DMS153 treated with DMSO at 0.1 percent for 48 hours (cell line): ENCODE results near the gene ADAMTS19.
"Not testable (repeated sequence)": the region's sequence is repeated elsewhere in the genome, so short reads cannot be mapped to it uniquely, and the experiment has no call there.

Source experiments
- DNase-seq: peaks from one replicate; lab custom pipeline; 2025; ENCODE audit not compliant: unreplicated experiment; lab: John Stamatoyannopoulos, UW

Gene ADAMTS19, protein sequence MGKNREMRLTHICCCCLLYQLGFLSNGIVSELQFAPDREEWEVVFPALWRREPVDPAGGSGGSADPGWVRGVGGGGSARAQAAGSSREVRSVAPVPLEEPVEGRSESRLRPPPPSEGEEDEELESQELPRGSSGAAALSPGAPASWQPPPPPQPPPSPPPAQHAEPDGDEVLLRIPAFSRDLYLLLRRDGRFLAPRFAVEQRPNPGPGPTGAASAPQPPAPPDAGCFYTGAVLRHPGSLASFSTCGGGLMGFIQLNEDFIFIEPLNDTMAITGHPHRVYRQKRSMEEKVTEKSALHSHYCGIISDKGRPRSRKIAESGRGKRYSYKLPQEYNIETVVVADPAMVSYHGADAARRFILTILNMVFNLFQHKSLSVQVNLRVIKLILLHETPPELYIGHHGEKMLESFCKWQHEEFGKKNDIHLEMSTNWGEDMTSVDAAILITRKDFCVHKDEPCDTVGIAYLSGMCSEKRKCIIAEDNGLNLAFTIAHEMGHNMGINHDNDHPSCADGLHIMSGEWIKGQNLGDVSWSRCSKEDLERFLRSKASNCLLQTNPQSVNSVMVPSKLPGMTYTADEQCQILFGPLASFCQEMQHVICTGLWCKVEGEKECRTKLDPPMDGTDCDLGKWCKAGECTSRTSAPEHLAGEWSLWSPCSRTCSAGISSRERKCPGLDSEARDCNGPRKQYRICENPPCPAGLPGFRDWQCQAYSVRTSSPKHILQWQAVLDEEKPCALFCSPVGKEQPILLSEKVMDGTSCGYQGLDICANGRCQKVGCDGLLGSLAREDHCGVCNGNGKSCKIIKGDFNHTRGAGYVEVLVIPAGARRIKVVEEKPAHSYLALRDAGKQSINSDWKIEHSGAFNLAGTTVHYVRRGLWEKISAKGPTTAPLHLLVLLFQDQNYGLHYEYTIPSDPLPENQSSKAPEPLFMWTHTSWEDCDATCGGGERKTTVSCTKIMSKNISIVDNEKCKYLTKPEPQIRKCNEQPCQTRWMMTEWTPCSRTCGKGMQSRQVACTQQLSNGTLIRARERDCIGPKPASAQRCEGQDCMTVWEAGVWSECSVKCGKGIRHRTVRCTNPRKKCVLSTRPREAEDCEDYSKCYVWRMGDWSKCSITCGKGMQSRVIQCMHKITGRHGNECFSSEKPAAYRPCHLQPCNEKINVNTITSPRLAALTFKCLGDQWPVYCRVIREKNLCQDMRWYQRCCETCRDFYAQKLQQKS

DNA sequence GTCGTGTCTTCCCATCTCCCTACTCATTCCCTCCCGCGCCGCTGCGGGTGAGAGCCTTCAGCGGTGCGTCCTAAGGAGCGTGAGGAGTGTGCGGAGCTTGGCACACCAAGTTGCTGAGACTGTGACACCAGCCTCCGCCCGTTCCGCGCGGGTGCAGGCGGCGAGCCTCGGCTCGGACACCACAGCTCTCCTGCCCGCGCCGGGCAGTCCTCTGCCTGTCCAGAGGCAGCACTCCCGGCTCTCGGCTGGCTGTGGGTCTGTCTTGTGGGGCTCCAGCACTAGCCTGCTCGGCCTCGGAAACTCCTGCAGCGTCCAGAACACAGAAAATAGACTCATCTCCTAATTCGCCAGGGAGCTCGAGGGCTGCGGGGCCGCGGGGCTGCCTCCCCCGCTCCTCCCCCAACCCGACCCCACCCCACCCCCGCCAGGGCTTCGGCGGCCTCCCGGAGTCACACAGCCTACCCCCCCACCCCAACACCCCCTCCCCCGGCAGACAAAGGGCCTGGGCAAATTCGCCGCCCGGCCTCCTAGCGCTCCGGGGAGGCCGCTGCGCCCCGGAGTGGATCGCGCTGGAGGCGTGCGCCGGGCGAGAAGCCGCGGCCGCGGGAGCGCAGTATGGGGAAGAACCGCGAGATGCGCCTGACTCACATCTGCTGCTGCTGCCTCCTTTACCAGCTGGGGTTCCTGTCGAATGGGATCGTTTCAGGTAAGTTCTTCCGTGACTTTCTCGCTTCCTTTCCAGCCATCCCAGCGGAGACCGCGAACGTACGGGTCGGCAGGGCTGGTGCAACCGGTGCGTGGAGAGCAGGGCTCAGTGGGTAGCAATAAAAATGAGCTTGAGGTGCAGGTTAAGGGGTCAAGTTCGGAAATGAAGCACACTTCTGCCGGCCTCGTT is at the start of gene ADAMTS19:
Gene ADAMTS19 (plus strand): TSS at position 522 of the 895 bp plus-strand sequence. CDS start 94 bp downstream, at position 616.
- no peak for DNase-seq

DNA sequence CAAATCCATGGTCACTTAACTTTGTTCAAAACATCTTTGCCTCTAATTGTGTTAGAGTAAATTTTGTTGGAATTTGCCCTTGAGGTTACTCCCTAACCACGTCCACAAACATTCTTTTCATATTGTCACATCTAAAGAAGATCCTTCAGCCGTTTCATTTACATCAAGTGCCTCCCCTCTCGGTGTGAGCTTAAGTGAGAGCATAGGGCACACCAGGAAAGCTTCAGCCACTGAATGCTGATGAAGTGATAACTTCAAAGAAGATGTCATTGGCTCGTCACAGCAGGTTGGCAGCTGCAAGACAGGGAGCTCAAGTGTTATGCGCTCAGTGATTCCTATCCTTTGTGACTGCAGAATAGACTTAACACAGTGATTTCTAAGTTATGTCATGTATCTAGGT is 49.6 kb upstream of the ADAMTS19 start:
- DNase-seq, result no peak

GRCh38 chr5:129412721-129413120 is 47.4 kb upstream of the ADAMTS19 start:
- no peak for DNase-seq

DNA sequence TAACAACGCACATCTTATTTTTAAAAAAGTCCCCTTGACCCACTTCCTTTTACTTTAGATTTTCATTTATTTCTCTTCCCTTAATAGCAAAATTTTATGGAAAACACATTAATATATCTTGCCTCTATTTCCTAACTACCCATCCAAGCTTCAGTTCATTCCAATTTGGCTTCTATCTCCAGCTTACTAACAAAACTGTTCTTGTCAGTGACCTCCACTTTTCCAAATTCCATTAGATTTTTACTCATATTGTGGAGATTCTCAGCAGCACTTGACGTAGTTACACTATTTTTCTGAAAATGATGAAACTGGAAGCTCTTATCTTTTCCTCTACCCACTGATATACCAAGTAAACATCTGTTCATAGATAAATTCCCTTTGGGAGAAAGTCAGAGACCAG is 46.5 kb upstream of the ADAMTS19 start:
- no peak for DNase-seq

DNA sequence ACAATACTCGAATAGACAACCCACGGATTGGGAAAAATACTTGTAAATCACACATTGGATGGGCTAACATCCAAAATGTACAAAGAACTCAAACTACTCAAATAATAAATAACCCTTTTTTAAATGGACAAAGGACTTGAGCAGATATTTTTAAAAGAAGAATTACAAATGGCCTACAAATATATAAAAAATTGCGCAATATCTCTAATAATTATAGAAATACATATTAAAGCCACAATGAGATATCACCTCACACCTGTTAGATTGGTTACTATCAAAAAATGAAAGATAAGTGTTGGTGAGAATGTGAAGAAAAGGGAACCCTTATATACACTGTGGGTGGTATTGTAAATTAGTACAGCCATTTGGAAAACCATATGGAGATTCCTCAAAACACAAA is 40.8 kb upstream of the ADAMTS19 start:
- DNase-seq, result no peak

DNA sequence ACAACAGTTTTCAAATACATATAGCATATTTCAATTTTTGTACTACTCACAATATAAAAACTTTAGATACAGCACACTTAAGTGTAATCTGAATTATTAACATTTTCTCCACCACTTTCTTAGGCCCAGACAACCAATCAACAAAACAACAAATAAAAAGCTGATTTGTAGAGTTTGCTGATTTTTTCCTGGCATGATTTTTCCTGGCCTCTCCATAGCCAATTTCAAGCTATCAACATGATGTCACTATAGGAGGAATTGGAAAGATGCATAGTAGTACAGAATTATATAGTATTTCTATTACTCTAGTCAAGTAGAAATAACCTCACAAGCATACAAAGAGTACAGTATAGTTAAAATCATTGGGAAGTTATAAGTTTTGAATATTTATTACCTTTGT is 35.1 kb upstream of the ADAMTS19 start:
- DNase-seq, result no peak

GRCh38 chr5:129426071-129426470 is 34.0 kb upstream of the ADAMTS19 start:
- DNase-seq, result no peak

- not testable (repeated sequence) for DNase-seq
Measured at GRCh38 chr5:129428636-129429035, 31.5 kb upstream of the ADAMTS19 start.

- no peak for DNase-seq
Measured at GRCh38 chr5:129431406-129431805, 28.7 kb upstream of the ADAMTS19 start.

DNA sequence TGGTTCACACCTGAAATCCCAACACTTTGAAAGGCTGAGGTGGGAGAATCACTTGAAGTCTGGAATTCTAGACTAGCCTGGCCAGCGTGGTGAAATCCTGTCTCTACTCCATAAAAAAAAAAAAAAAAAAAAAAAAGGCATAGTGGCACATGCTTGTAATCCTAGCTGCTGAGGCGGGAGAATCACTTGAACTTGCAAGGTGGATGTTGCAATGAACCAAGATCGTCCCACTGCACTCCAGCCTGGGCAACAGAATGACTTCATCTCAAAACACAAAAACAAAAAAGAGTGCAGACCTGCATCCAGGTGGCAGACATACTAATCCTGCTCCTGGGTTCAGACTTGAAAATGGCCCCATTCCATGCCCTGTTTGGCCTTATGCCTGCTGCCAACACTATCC is 21.8 kb upstream of the ADAMTS19 start:
- DNase-seq, result no peak

GRCh38 chr5:129440424-129440823 is 19.7 kb upstream of the ADAMTS19 start:
- DNase-seq, result no peak

DNA sequence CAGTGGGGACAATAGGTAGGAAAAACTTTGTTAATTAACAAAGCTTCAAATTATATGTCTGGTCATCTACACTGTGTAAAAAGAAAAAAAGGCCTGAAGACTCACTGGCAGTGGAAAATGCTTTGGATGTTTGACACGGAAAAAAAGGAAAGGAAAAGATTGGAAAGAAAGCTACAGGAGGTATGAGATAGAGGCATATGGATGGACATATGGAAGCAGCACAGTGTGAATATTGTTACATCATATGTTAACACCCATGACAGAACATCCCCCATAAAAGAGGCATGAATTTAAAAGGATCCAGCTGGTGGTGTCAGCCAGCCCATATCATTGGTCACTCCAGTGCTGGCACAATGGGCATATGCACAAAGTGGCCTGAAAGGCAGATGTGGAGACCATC is 19.0 kb upstream of the ADAMTS19 start:
- DNase-seq, result no peak

- DNase-seq, result no peak
Measured at GRCh38 chr5:129445379-129445778, 14.7 kb upstream of the ADAMTS19 start.

- DNase-seq, result no peak
Measured at GRCh38 chr5:129447968-129448367, 12.1 kb upstream of the ADAMTS19 start.

- no peak for DNase-seq
Measured at GRCh38 chr5:129448654-129449053, 11.4 kb upstream of the ADAMTS19 start.

DNA sequence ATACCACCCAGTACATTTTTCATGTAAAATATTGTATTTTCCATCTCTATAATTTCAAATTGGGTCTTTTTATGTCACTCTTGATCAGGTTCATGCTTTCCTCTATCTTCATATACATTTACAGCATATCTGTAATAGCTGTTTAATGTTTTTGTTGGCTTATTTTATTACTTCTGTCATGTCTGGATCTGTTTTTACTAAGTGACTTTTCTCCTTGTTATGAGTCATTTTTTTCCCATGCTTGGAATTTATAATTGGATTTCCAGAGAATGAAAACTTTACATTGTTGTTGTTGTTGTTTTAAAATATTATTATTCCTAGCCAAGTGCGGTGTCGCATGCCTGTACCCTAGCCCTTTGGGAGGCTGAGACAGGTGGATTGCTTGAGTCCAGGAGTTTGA is 5.6 kb upstream of the ADAMTS19 start:
- no peak for DNase-seq

DNA sequence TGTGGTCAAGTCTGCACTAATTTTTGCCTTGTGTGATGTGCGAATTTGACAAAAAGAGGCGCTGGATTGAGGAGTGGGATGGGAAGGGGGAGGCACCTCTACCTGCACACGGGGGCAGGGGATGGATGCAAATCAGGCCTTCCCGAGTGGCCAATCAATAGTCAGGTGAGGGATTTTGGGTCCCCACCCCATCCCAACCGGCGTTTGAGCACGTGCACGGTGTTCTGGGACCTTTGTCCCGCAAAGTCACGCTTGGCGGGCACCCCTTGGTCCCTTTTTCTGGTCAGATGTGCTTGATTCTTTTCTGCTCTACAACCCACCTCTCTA is 685 bp upstream of the ADAMTS19 start:
- no peak for DNase-seq

- DNase-seq, result no peak
Measured at GRCh38 chr5:129460672-129460935, 506 bp downstream of the ADAMTS19 start.

- no peak for DNase-seq
Measured at GRCh38 chr5:129460936-129461710, 1.0 kb downstream of the ADAMTS19 start.

DNA sequence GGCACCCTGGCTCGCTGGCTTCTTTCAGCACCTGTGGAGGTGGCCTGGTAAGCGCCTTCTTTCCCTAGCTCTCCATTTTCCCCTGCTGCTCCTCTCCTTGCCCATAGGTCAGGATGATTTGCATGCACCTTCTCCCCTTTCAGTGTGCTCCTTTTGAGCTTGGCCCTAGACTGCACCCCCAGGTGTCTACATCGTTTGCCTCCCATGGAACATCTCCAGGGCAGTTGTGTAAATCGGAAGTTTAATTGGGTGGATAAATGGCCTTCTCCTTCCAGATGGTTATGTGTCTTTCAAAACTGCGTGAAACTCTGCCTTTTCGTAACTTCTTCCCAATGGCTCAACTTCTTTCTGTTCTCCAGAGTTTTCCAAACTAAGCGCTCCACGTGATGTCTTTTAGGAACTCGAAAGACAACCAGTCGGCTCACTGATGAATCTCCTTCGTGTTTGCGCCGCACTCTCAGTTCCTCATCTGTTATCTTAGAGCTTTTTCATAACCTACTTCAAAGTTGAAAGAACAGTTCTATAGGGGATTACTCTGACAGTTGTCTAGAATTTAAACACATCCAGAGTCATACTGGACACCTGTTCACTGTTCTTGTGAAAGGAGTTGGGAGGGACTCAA is 1.7 kb downstream of the ADAMTS19 start:
- DNase-seq, result no peak
